Heart right ventricle (tissue), 16 donors: ENCODE results near the gene ADCY7. TPM values are rescaled to one million over a fixed set of nuclear protein-coding genes. Genes with fewer than 3 reads are reported as not detected.
A peak's percentile ranks its signal among the peaks of the same experiment; 100 is the strongest.

Source experiments
- ATAC-seq, 8 donors: fragments of 200-7000 bp; cut with Tn5 transposase; one replicate each; pipeline ENCODE4 v1.9.1; 2020; ENCODE audit warnings: mild to moderate bottlenecking in 8 of 8, moderate library complexity in 8 of 8, moderate number of reproducible peaks in 1 of 8
- DNase-seq, 2 donors: peaks; one replicate each; pipeline ENCODE4 v3.0.0-alpha.2; 2020
- H3K27ac ChIP-seq, 10 donors: fragments of 200-600 bp; sonication (generic) in 2 of 10; one replicate each; pipeline versions ENCODE4 v1.5.0 to v1.8.0; 2020 to 2022; ENCODE audit warnings: mild to moderate bottlenecking in 3 of 10
- H3K27me3 ChIP-seq, 7 donors: fragments of 200-600 bp; one replicate each; pipeline ENCODE4 v1.8.0; 2021 to 2022; ENCODE audit warnings: mild to moderate bottlenecking in 2 of 7
- H3K36me3 ChIP-seq, 9 donors: fragments of 200-600 bp; sonication (generic) in 1 of 9; one replicate each; pipeline versions ENCODE4 v1.5.0 to v1.8.0; 2020 to 2022; ENCODE audit warnings: mild to moderate bottlenecking in 2 of 9
- H3K4me1 ChIP-seq, 9 donors: fragments of 200-600 bp; sonication (generic) in 1 of 9; one replicate each; pipeline versions ENCODE4 v1.5.0 to v1.8.0; 2020 to 2022; ENCODE audit warnings: mild to moderate bottlenecking in 4 of 9
- H3K4me3 ChIP-seq, 10 donors: fragments of 200-600 bp; sonication (generic) in 2 of 10; one replicate each; pipeline versions ENCODE4 v1.5.0 to v1.8.0; 2020 to 2022; ENCODE audit warnings: mild to moderate bottlenecking in 7 of 10, moderate library complexity in 2 of 10
- H3K9me3 ChIP-seq, 11 donors: fragments of 200-600 bp in 10 of 11; sonication (generic) in 2 of 11; one replicate each; pipeline versions ENCODE4 v1.5.0 to v1.8.0; 2013 to 2022; ENCODE audit warnings: mild to moderate bottlenecking in 2 of 11, control low read depth in 1 of 11, moderate library complexity in 1 of 11
- CTCF ChIP-seq, 9 donors: fragments of 200-600 bp; sonication (generic) in 2 of 9; IDR thresholded peaks; one replicate each; pipeline versions ENCODE4 v1.5.0 to v1.8.0; 2021 to 2022; ENCODE audit warnings: antibody characterized with exemption in 9 of 9, mild to moderate bottlenecking in 5 of 9, moderate library complexity in 1 of 9
- WGBS, 2 donors: extraction: QIAGEN DNeasy Blood & Tissue Kit; methylation state at CpG; one replicate each; pipeline ENCODE4 v1.1.7; 2013; ENCODE audit warnings: inconsistent platforms in 1 of 2; 5-methylcytosine and 5-hydroxymethylcytosine counted together
- intact Hi-C, 10 donors: fragments of 100-400 bp; cut with DNase I; formaldehyde crosslinking; loops; one replicate each; pipeline versions ENCODE4 v1.11.1 to v1.14.2; 2022
- long read RNA-seq, 3 donors: library from polyadenylated mRNA; unstranded; transcript quantifications; one replicate each; pipeline ENCODE4 v2.0.0, GENCODE V29; 2020 to 2021
- polyA plus RNA-seq, 2 donors: library from polyadenylated mRNA; stranded (reverse); fragments of 200-250 nt; gene quantifications; one replicate each; pipeline ENCODE4 v1.2.3, GENCODE V29; 2013
- total RNA-seq, 10 donors: library from RNA; stranded (reverse); fragmentation: NEBNext Ultra II Directional in 3 of 10; extraction: Animal tissue kit (Norgen Biotek cat#: 25700) in 3 of 10; gene quantifications; one replicate each; pipeline versions ENCODE4 v1.2.1 to v1.2.4, GENCODE V29; 2021 to 2023
- donor health status: Arrhythmogenic right ventricular cardiomyopathy.
- donor health status: ischemic (EF 13 %, LVEDD 7.1; RV severe dilation, severe dysfunction).
- donor health status: healthy with polysubstance abuse.
- donor health status: DM: no; HTN: yes; CAD: no.
- donor health status: DM: no; HTN: no; CAD: no.
- donor health status: ischemic (EF 25% LVEDD 6.9; RV normal size, moderate dysfunction).
- donor health status: ischemic (EF 25% LVEDD 5.7; RV mildly dilated, moderate dysfunction).
- donor health status: healthy.
- donor health status: DM: yes; HTN: yes; CAD: no.
- donor health status: Ischemic cardiomyopathy.
- donor health status: ischemic (EF 35%, LVEDD 5.7; RV mildly dilated, moderate dysfunction).
- donor health status: nonischemic (EF 11% LVEDD 7.7; RV severe dilation, severe dysfunction).
- donor health status: DM: yes; HTN: yes; CAD: no.
- donor health status: PGD.
- donor health status: ischemic (EF 29% LVEDD 5.4; RV normal size, mild dysfunction).
- donor health status: nonischemic (EF 23%, LVEDD 6.1; RV moderate dilation, normal function).

The ADCY7 gene
- total RNA-seq = 10 to 100 TPM in 2 of 10 donors, 1 to 10 TPM in 8; 2.2 to 25.5 (median 4.7) TPM
- 1 to 10 TPM; 2.4 to 5.0 TPM for polyA plus RNA-seq
- long read RNA-seq, donor 1, partial matches to known transcripts = 2 of 5 reads
- long read RNA-seq, donor 1, other reads (novel, unspliced or antisense) = 3 of 5 reads
- long read RNA-seq, donor 2, partial matches to known transcripts = 0 of 1 reads
- long read RNA-seq, donor 2, other reads (novel, unspliced or antisense) = 1 of 1 reads
- long read RNA-seq, donor 3, partial matches to known transcripts = 2 of 3 reads
- long read RNA-seq, donor 3, other reads (novel, unspliced or antisense) = 1 of 3 reads

DNA sequence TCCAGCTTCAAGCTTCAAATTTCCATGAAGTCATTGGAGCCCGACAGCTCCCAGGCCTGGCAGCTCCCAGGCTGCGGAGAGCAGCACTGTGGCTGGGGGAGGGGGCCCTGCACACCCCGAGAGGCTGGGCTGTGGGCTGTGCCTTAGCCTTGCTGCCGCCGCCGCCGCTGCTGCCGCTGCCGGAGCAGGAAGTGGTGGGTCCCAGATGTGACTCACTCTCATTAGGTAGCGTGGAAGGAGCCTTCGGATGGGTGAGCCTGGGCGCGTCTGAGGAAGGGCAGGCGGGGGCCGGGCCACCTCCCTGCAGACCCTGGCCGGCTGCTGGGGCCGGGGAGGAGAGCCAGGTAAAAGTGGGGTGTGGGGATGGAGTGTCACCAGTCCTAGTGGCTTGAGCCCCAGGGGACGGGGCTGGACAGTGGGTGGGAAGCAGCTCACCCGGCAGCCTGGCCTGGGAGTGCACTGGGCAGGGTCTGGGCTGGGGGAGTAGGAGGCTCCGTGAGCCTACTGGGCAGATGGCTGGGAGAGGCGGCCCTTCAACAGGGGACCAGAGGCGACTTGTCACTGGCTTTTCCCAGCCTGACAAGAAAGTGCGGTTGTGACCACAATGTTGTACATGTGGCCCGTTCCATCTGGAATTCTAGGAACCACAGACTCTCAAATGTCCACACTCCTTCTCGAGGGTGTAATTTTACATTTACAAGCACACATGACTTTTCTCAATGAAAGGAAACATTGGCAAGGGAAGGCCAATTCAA is at the start of gene ADCY7:
TSS of gene ADCY7 (plus strand) at position 215 of the 755 bp plus-strand sequence. CDS start 21,629 bp downstream, outside the sequence.
- H3K27ac ChIP-seq = peak within 1 kb of the TSS in 7 of 10 donors; percentile 26 to 91 (median 52)
- peak within 1 kb of the TSS in 9 of 10 donors; percentile 22 to 58 (median 48) for H3K4me3 ChIP-seq
- intact Hi-C loops = no loop called here
- DNase-seq (peak; percentile 49 to 74), ATAC-seq (peak; percentile 66 to 87 (median 81))
- H3K36me3 ChIP-seq = no peaks in the 10 kb centered on the region
- no peak for TF ChIP-seq CTCF (IDR thresholded peaks at IDR 0.05)
- peaks cover 0 to 12% (median 0%) of the 10 kb centered on the region in 7 donors for H3K27me3 ChIP-seq
- H3K9me3 ChIP-seq = no peaks in the 10 kb centered on the region
- peaks cover 1 to 53% (median 5%) of the 10 kb centered on the region in 9 donors for H3K4me1 ChIP-seq
- WGBS, 2 donors = 30 to 37% methylated on average over 25 of the region's 25 CpGs

DNA sequence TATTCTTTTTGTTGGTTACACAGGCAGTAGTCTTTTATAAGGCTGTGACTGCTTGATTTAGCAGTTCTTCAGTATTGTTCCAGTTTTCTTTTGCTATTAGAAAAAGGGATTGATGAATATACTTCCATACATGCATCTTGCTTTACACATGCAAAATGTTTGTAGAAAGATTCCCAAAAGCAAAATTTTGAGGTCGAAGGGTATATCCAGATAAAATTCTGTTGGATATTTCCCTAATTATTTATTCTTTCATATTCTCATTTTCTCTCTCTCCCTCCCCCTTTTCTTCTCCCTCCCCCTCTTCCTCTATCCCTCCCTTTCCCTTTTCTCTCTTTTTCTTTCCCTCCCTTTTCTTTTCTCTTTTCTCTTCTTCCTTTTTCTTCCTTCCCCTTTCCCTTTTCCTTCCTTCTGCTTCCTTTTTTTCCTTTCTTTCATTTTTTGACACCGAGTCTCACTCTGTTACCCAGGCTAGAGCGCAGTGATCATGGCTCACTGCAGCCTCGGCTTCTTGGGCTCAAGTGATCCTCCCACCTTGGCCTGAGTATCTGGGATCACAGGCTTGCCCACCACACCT is 46.9 kb upstream of the ADCY7 start:
- peaks cover 0 to 93% (median 21%) of the 10 kb centered on the region in 9 donors for H3K36me3 ChIP-seq
- no peak overlapping the region for H3K4me3 ChIP-seq
- ATAC-seq = no peak
- H3K9me3 ChIP-seq = no peaks in the 10 kb centered on the region
- no peaks in the 10 kb centered on the region for H3K4me1 ChIP-seq
- TF ChIP-seq CTCF (IDR thresholded peaks at IDR 0.05) = no peak
- no peaks in the 10 kb centered on the region for H3K27me3 ChIP-seq
- H3K27ac ChIP-seq = no peak overlapping the region
- no peak for DNase-seq
- WGBS, 2 donors = 95 to 97% methylated on average over 4 of the region's 4 CpGs
- intact Hi-C loops = loop anchor here in 7 of 10 donors (10.0 kb wide), 5 partner anchors 135 to 585 kb away; partner anchors contain the start of genes CNEP1R1 (in 1 of the 7) and HEATR3 (in 1 of the 7)

DNA sequence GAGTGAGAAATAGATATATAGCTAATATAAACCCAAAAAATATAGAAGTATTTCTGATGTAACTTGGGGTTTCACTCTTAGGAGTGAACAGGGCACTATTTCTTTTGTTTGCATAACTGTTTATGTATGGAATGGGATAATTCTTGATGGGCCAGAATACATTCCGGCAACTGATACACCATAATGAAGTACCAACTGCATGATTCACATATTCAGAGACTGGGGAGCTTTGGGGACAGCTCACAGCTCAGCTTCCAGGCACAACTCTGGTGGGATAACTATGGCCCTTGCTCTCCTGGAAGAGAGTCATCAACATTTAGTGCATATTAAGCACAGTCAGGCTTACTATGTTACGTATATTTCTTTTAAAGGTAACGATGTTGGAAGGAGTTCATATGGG is 42.1 kb upstream of the ADCY7 start:
- Histone ChIP-seq H3K27me3 (no peaks in the 10 kb centered on the region), H3K9me3 (no peaks in the 10 kb centered on the region), H3K4me3 (no peak overlapping the region), H3K36me3 (peaks cover 0 to 93% (median 54%) of the 10 kb centered on the region in 9 donors), H3K4me1 (no peaks in the 10 kb centered on the region), H3K27ac (no peak overlapping the region)
- intact Hi-C loops = loop anchor here in 1 of 10 donors (5.0 kb wide), 1 partner anchor 128 kb away; no protein-coding TSS in a partner anchor
- ATAC-seq (no peak), DNase-seq (no peak)
- TF ChIP-seq CTCF (IDR thresholded peaks at IDR 0.05) = no peak
- WGBS, 2 donors = 97 to 100% methylated on average over 3 of the region's 3 CpGs

DNA sequence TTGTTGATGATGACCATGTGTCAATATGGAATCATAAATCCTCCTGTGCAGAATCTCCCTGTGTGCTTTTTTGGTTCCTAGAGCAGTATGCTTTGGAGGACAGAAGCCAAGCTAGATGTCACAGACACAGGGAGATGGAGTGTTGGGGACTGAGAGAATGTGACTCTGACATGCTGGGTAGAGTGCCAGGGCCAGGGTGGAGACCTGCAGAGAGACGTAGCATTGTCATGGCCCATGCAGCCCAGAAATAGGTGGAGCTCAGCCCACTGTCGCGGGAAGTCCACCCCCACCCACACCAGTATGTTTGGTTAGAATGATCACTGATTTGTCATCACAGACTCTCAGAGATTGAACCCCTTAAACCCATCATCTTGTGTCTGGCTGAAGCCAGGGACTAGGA is 39.2 kb upstream of the ADCY7 start:
- H3K36me3 ChIP-seq = peaks cover 0 to 97% (median 49%) of the 10 kb centered on the region in 9 donors
- WGBS, 2 donors = 63 to 72% methylated on average over 3 of the region's 3 CpGs
- ATAC-seq = peak in 7 of 8 donors; percentile 31 to 79 (median 52)

More for the DNA sequence above, 39.2 kb upstream of the ADCY7 start:
- no peak overlapping the region for H3K27ac ChIP-seq
- intact Hi-C loops = no loop called here
- TF ChIP-seq CTCF (IDR thresholded peaks at IDR 0.05) = no peak
- no peak overlapping the region for H3K4me3 ChIP-seq
- no peaks in the 10 kb centered on the region for H3K9me3 ChIP-seq
- H3K27me3 ChIP-seq = no peaks in the 10 kb centered on the region
- no peaks in the 10 kb centered on the region for H3K4me1 ChIP-seq
- DNase-seq = peak in 1 of 2 donors; percentile 30
